Fibroblast of pulmonary artery (primary cell): ENCODE measurements around the gene CRNKL1.
"Not testable (repeated sequence)": the region's sequence is repeated elsewhere in the genome, so short reads cannot be mapped to it uniquely, and the experiment has no call there.

Experiments
- DNase-seq: peaks from one replicate; pipeline ENCODE4 v3.0.0-alpha.2; 2010; ENCODE audit warnings: low read depth
- H3K4me3 ChIP-seq: replicated peaks from 2 replicates; pipeline ENCODE4 v1.5.1; 2011; ENCODE audit warnings: low read depth, mild to moderate bottlenecking, control low read depth, low read length, moderate library complexity
- CTCF ChIP-seq: IDR thresholded peaks from 2 replicates; pipeline ENCODE4 v1.5.1; 2011; ENCODE audit warnings: mild to moderate bottlenecking, control low read depth, low read length, inconsistent platforms; ENCODE audit errors: missing control alignments

The CRNKL1 gene

GRCh38 chr20:20012541-20012940, 39.7 kb downstream of the CRNKL1 start:
- no peak for TF ChIP-seq CTCF
- no peak overlapping the region for H3K4me3 ChIP-seq
- DNase-seq = no peak

GRCh38 chr20:20010639-20011500, 41.4 kb downstream of the CRNKL1 start:
- no peak for TF ChIP-seq CTCF

GRCh38 chr20:20009784-20010253, 42.4 kb downstream of the CRNKL1 start:
- TF ChIP-seq CTCF = no peak
- DNase-seq = no peak
- H3K4me3 ChIP-seq = no peak overlapping the region

More at GRCh38 chr20:20010639-20011500, 41.4 kb downstream of the CRNKL1 start:
- peak; percentile 53 for DNase-seq
- H3K4me3 ChIP-seq = no peak overlapping the region

GRCh38 chr20:20005342-20005741, 46.9 kb downstream of the CRNKL1 start:
- DNase-seq = no peak
- TF ChIP-seq CTCF = no peak
- no peak overlapping the region for H3K4me3 ChIP-seq

GRCh38 chr20:20003955-20004322, 48.3 kb downstream of the CRNKL1 start:
- H3K4me3 ChIP-seq = peak overlapping the region; percentile 26
- DNase-seq = not testable (repeated sequence)

GRCh38 chr20:20003031-20003954, 49.0 kb downstream of the CRNKL1 start:
- peak; percentile 81 for DNase-seq
- TF ChIP-seq CTCF = no peak
- H3K4me3 ChIP-seq = peak overlapping the region; percentile 26
